Kidney epithelial cell (primary cell): ENCODE results near the gene TPM4. TPM values are rescaled to one million over a fixed set of nuclear protein-coding genes. Genes with fewer than 3 reads are reported as not detected.

Experiments used
- DNase-seq: peaks from one replicate; pipeline ENCODE4 v3.0.0-alpha.2; 2010; ENCODE audit warnings: low read depth
- H3K27me3 ChIP-seq: 2 replicates; pipeline ENCODE4 v1.6.0; 2011; ENCODE audit warnings: low read length; ENCODE audit not compliant: control insufficient read depth, insufficient read depth
- H3K36me3 ChIP-seq: 2 replicates; pipeline ENCODE4 v1.5.1; 2011; ENCODE audit warnings: low read length; ENCODE audit not compliant: control insufficient read depth, insufficient read depth
- H3K4me3 ChIP-seq: 2 replicates; pipeline ENCODE4 v1.5.1; 2011; ENCODE audit warnings: low read depth, mild to moderate bottlenecking, control low read depth, low read length
- total RNA-seq: library from RNA; depleted of rRNA; stranded (reverse); fragments of >200 nt; gene quantifications from 2 replicates; pipeline ENCODE4 v1.2.3, GENCODE V29; 2015
- TF ChIP-seq, protein P1 (sequence below): IDR thresholded peaks from 2 replicates; pipeline ENCODE4 v1.5.1; 2011; ENCODE audit warnings: mild to moderate bottlenecking, moderate library complexity, low read length, control low read depth, inconsistent platforms; ENCODE audit not compliant: insufficient read depth, poor library complexity, severe bottlenecking

The TPM4 gene
- total RNA-seq, 1 donor from 2014 or later: 873 TPM

DNA sequence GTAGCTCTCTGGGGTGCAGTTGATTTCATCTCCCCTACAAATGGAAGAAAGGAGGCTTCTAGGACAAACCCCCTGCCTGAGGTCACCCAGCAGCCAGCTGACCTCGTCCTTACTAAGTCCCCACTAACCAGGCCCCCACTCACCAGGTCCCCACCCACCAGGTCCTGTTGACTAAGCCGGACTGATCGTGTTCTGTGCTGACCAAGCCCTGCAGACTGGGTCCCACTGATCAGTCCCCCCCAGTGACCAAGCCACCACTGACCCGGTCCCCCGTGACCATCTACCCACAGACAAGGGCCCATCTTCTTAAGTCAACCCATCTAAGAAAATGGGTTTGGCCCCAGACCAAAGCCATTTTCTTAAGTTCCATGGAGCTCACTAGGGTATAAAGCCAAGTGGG lies 36.8 kb upstream of the TPM4 start:
- no peak for DNase-seq
- no peak overlapping the region for H3K4me3 ChIP-seq
- H3K36me3 ChIP-seq: no peaks in the 10 kb centered on the region
- TF ChIP-seq, protein P1, sequence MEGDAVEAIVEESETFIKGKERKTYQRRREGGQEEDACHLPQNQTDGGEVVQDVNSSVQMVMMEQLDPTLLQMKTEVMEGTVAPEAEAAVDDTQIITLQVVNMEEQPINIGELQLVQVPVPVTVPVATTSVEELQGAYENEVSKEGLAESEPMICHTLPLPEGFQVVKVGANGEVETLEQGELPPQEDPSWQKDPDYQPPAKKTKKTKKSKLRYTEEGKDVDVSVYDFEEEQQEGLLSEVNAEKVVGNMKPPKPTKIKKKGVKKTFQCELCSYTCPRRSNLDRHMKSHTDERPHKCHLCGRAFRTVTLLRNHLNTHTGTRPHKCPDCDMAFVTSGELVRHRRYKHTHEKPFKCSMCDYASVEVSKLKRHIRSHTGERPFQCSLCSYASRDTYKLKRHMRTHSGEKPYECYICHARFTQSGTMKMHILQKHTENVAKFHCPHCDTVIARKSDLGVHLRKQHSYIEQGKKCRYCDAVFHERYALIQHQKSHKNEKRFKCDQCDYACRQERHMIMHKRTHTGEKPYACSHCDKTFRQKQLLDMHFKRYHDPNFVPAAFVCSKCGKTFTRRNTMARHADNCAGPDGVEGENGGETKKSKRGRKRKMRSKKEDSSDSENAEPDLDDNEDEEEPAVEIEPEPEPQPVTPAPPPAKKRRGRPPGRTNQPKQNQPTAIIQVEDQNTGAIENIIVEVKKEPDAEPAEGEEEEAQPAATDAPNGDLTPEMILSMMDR: no peak
- no peaks in the 10 kb centered on the region for H3K27me3 ChIP-seq

- Histone ChIP-seq H3K27me3 (no peaks in the 10 kb centered on the region), H3K36me3 (no peaks in the 10 kb centered on the region), H3K4me3 (no peak overlapping the region)
- no peak for DNase-seq
- TF ChIP-seq, protein P1: no peak
These were observed 35.7 kb upstream of the TPM4 start for GRCh38 chr19:16040642-16041041.

DNA sequence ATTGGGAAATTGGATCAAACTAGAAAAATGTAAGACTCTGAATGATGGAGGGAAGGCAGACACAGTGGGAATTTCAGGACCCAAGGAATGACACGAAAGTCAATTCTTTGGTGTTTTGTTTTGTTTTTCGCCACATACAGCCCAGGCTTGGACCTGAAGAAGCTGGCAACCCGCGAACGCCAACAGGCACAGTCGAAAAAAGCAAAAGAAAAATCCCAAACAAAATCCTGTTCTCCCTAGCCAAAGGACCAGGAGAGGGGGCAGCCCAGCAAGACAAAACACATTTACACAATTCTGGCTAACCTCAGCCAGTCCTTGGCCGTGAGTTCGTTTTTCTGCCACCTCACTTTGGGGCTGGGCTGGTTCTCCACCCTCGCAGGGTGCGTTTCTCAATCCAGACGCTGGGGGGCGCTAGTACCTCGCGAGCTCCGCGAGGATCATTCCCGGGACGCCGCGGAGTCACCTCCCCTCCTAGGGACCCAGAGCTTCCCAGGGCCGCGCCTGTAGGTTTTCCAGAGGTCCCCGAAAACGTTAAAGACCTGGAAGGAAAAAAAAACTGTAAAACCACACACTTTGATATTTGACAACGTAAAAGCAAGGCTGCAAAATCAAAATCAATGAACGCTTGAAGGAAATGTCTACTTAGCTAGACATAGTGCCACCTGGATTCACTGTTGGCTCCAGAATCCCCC lies 34.9 kb upstream of the TPM4 start:
- DNase-seq: no peak
- Histone ChIP-seq H3K36me3 (no peaks in the 10 kb centered on the region), H3K4me3 (no peak overlapping the region), H3K27me3 (no peaks in the 10 kb centered on the region)
- TF ChIP-seq, protein P1: peak; percentile 98

- no peaks in the 10 kb centered on the region for H3K27me3 ChIP-seq
- no peak for DNase-seq
- no peaks in the 10 kb centered on the region for H3K36me3 ChIP-seq
- no peak overlapping the region for H3K4me3 ChIP-seq
- TF ChIP-seq, protein P1: no peak
These were observed 34.3 kb upstream of the TPM4 start for GRCh38 chr19:16041991-16042386.

DNA sequence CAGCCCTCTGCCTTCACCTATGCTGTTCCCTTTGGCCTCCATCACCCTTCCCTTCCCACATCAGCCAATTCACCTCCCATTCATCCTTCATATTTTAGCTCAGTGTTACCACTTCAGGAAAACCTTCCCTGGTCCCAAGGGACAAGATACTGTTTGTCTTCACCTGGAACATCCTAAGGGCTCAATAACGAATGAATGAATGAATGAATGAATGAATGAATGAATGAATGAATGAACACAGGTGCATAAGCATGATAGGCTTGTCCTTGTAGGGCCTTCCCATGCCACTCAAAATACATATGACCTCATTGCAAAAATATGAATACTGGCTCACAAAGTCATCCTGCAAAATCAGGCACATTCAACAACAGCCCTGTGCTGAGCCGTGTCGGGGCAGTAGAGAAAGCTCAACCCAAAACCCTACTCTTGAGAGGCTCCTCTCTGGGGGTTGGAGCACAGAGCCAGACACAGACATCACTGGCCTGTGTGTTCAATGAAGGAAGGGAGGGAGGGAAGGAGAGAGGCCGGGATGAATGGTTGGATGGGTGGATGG lies 33.7 kb upstream of the TPM4 start:
- Histone ChIP-seq H3K27me3 (no peaks in the 10 kb centered on the region), H3K4me3 (no peak overlapping the region), H3K36me3 (no peaks in the 10 kb centered on the region)
- no peak for DNase-seq
- TF ChIP-seq, protein P1: no peak
